ENCODE measurements around the gene PCDHB3.

GRCh38 chr5:141119250-141119649 lies 19.0 kb downstream of the PCDHB3 start:
- TF ChIP-seq EZH2 (IDR thresholded peaks at IDR 0.05) (no peak), POLR2AphosphoS5 (IDR thresholded peaks at IDR 0.05; ENCODE audit: borderline replicate concordance, low read depth, low read length) (no peak), FOXP2 (optimal IDR thresholded peaks at IDR 0.05; ENCODE audit: control extremely low read depth, extremely low read length, insufficient read depth) (no peak)

Data from SK-N-MC (cell line).